SU-DHL-6 (cell line): ENCODE data around the gene SPTLC1.

ENCODE experiments used
- H2AFZ ChIP-seq: fragments of 200-600 bp; sonication (generic); 2 replicates; pipeline ENCODE4 v1.6.1; 2014; ENCODE audit warnings: low read depth, mild to moderate bottlenecking, moderate library complexity, mixed read lengths, antibody characterized with exemption, low read length; ENCODE audit not compliant: severe bottlenecking
- H3F3A ChIP-seq: fragments of 200-600 bp; shearing (Covaris generic); 2 replicates; pipeline ENCODE4 v1.6.0; 2016; ENCODE audit warnings: antibody characterized with exemption, mild to moderate bottlenecking; ENCODE audit not compliant: insufficient read depth
- H3K27ac ChIP-seq: fragments of 200-600 bp; sonication (generic); 2 replicates; pipeline ENCODE4 v1.5.1; 2016; ENCODE audit warnings: low read depth, mild to moderate bottlenecking, low read length, moderate library complexity, mixed read lengths
- H3K27me3 ChIP-seq: fragments of 200-600 bp; sonication (generic), shearing (Covaris generic); 2 replicates; pipeline ENCODE4 v1.6.0; 2014; ENCODE audit warnings: mild to moderate bottlenecking, low read length
- H3K36me3 ChIP-seq: fragments of 200-600 bp; sonication (generic); 2 replicates; pipeline ENCODE4 v1.6.1; 2014; ENCODE audit warnings: mild to moderate bottlenecking, low read length, mixed read lengths
- H3K4me2 ChIP-seq: fragments of 300-600, 200-600 bp; shearing (Covaris generic), sonication (generic); 2 replicates; pipeline ENCODE4 v1.6.0; 2014; ENCODE audit warnings: low read length, low read depth, mild to moderate bottlenecking; ENCODE audit not compliant: poor library complexity, severe bottlenecking
- H3K4me3 ChIP-seq: fragments of 200-600 bp; sonication (generic); 2 replicates; pipeline ENCODE4 v1.5.1; 2014; ENCODE audit warnings: antibody characterized with exemption, low read length, mild to moderate bottlenecking, mixed read lengths; ENCODE audit not compliant: insufficient read depth, poor library complexity, severe bottlenecking
- H3K79me2 ChIP-seq: fragments of 200-600 bp; sonication (generic); 2 replicates; pipeline ENCODE4 v1.6.1; 2014; ENCODE audit warnings: mild to moderate bottlenecking, low read length, moderate library complexity; ENCODE audit not compliant: insufficient read depth
- H3K9ac ChIP-seq: fragments of 200-600 bp; sonication (generic); 2 replicates; pipeline ENCODE4 v1.7.0; 2014; ENCODE audit warnings: mild to moderate bottlenecking, low read length
- H3K9me2 ChIP-seq: fragments of 200-600 bp; sonication (generic); replicated peaks from 2 replicates; pipeline ENCODE4 v1.6.1; 2014; ENCODE audit warnings: low read length; ENCODE audit not compliant: insufficient read depth
- H3K9me3 ChIP-seq: fragments of 200-600 bp; sonication (generic); 2 replicates; pipeline ENCODE4 v1.6.1; 2014; ENCODE audit warnings: low read length, mixed read lengths; ENCODE audit not compliant: insufficient read depth
- H4K20me1 ChIP-seq: fragments of 200-600 bp; sonication (generic); 2 replicates; pipeline ENCODE4 v1.6.1; 2014; ENCODE audit warnings: low read depth, mild to moderate bottlenecking, antibody characterized with exemption, low read length, moderate library complexity, mixed read lengths
- EZH2phosphoT487 ChIP-seq: fragments of 200-600 bp; sonication (generic), shearing (Covaris generic); conservative IDR thresholded peaks from 2 replicates; pipeline ENCODE4 v1.6.1; 2018; ENCODE audit warnings: mild to moderate bottlenecking, antibody characterized with exemption, low read length, moderate library complexity, mixed read lengths
- TF ChIP-seq, protein P1 (sequence below): fragments of 200-600 bp; sonication (generic); IDR thresholded peaks from one replicate; pipeline ENCODE4 v1.5.1; 2017; ENCODE audit warnings: antibody characterized with exemption, mild to moderate bottlenecking, low read length, moderate library complexity; ENCODE audit not compliant: insufficient read depth, poor library complexity, severe bottlenecking

Gene SPTLC1

GRCh38 chr9:92138157-92138959, 23.1 kb upstream of the SPTLC1 start:
- Histone ChIP-seq H3K9me2 (no peaks in the 10 kb centered on the region), H2AFZ (no peak overlapping the region), H3K9ac (no peak overlapping the region), H4K20me1 (no peaks in the 10 kb centered on the region), H3F3A (no peaks in the 10 kb centered on the region), H3K27ac (no peak overlapping the region), H3K36me3 (no peaks in the 10 kb centered on the region), H3K27me3 (no peaks in the 10 kb centered on the region), H3K4me2 (no peak overlapping the region), H3K79me2 (no peaks in the 10 kb centered on the region), H3K4me3 (no peak overlapping the region), H3K9me3 (no peaks in the 10 kb centered on the region)
- TF ChIP-seq EZH2phosphoT487 = no peak
- TF ChIP-seq, protein P1, sequence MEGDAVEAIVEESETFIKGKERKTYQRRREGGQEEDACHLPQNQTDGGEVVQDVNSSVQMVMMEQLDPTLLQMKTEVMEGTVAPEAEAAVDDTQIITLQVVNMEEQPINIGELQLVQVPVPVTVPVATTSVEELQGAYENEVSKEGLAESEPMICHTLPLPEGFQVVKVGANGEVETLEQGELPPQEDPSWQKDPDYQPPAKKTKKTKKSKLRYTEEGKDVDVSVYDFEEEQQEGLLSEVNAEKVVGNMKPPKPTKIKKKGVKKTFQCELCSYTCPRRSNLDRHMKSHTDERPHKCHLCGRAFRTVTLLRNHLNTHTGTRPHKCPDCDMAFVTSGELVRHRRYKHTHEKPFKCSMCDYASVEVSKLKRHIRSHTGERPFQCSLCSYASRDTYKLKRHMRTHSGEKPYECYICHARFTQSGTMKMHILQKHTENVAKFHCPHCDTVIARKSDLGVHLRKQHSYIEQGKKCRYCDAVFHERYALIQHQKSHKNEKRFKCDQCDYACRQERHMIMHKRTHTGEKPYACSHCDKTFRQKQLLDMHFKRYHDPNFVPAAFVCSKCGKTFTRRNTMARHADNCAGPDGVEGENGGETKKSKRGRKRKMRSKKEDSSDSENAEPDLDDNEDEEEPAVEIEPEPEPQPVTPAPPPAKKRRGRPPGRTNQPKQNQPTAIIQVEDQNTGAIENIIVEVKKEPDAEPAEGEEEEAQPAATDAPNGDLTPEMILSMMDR = peak; percentile 45

DNA sequence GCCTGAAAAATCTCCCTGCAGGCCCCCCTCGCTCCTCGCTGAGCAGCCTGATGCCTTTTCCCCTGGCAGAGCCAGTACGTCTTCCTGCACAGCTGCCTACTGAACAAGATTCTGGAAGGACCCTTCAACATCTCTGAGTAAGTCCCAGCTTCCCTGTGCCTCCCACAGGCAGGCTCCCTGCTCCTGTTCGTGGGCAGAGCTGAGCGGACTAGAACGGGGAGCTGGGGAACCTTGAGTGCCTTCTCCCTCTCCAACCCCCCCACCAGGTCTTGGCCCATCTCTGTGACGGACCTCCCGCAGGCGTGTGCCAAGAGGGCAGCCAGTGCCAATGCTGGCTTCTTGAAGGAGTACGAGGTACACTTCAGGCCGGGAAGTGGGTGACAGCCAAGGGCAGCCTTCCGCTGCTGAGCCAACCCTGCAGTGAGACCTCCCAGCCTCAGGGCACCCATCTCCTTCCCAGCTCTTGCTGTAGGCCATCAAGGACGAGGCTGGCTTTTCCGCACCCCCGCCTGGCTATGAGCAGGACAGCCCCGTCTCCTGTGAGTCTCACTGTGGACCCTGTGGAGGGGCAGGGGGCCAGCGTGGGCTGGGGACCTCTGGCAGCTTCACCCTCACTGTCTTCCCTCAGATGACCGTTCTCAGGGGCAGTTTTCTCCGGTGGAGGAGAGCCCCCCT, 21.1 kb upstream of the SPTLC1 start:
- Histone ChIP-seq H3K9ac (no peak overlapping the region), H3F3A (no peaks in the 10 kb centered on the region), H3K36me3 (no peaks in the 10 kb centered on the region), H3K27me3 (no peaks in the 10 kb centered on the region), H3K27ac (no peak overlapping the region), H2AFZ (no peak overlapping the region), H3K79me2 (no peaks in the 10 kb centered on the region), H3K9me2 (no peaks in the 10 kb centered on the region), H3K4me2 (no peak overlapping the region), H4K20me1 (no peaks in the 10 kb centered on the region), H3K4me3 (no peak overlapping the region), H3K9me3 (no peaks in the 10 kb centered on the region; the same call in 1 of the 2 replicates)
- TF ChIP-seq, protein P1 = no peak
- TF ChIP-seq EZH2phosphoT487 = no peak

GRCh38 chr9:92135576-92135975, 20.4 kb upstream of the SPTLC1 start:
- no peak overlapping the region for H2AFZ ChIP-seq
- H3K27ac ChIP-seq = no peak overlapping the region
- H3K9me2 ChIP-seq = no peaks in the 10 kb centered on the region
- H4K20me1 ChIP-seq = no peaks in the 10 kb centered on the region
- H3K9ac ChIP-seq = no peak overlapping the region
- no peaks in the 10 kb centered on the region for H3K79me2 ChIP-seq
- no peaks in the 10 kb centered on the region for H3K27me3 ChIP-seq
- no peaks in the 10 kb centered on the region for H3K36me3 ChIP-seq
- no peak for TF ChIP-seq EZH2phosphoT487
- TF ChIP-seq, protein P1 = no peak
- H3K4me2 ChIP-seq = no peak overlapping the region
- H3K4me3 ChIP-seq = no peak overlapping the region
- no peaks in the 10 kb centered on the region; the same call in 1 of the 2 replicates for H3K9me3 ChIP-seq
- H3F3A ChIP-seq = no peaks in the 10 kb centered on the region
